H54 (cell line): Measurements from ENCODE around the gene HIPK2.

Source experiments
- DNase-seq: peaks from one replicate; pipeline ENCODE4 v3.0.0; 2011; ENCODE audit warnings: low spot score, mixed read lengths; ENCODE audit not compliant: insufficient read length
- FAIRE-seq: peaks from 3 replicates; lab custom pipeline; 2011; peaks lifted over from hg19 to GRCh38; lab: Jason Lieb, UNC
- POLR2A ChIP-seq: IDR thresholded peaks from 2 replicates; pipeline ENCODE4 v1.6.1; 2011; ENCODE audit warnings: low read depth, mild to moderate bottlenecking, low read length

Gene HIPK2

GRCh38 chr7:139773371-139773770 is 4.4 kb downstream of the HIPK2 start:
- FAIRE-seq = no peak
- no peak for TF ChIP-seq POLR2A
- DNase-seq = no peak

GRCh38 chr7:139772873-139773272 is 4.9 kb downstream of the HIPK2 start:
- no peak for TF ChIP-seq POLR2A
- DNase-seq (no peak), FAIRE-seq (no peak)

DNA sequence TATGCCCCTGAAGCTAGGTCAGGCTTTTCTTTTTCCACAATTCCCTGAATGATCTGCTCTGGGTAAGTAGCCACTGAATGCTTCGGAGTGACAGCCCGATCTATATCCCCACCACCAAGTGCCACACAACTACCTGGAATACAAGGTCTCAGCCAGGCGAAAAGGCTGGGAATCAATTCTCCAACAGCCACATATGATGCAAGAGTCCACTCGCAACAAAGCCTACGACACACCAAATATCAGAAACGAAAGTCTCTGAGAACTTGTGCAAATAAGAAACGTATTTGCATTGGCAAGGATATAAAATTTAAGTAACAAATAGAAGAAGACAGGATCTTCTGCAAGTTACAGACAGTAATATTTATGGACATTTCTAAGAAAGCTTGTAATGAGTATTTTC is 5.7 kb downstream of the HIPK2 start:
- DNase-seq (no peak), FAIRE-seq (no peak)
- TF ChIP-seq POLR2A = no peak

- DNase-seq = peak; percentile 82
- no peak for FAIRE-seq
- no peak for TF ChIP-seq POLR2A
Observed at GRCh38 chr7:139771001-139771956, 6.5 kb downstream of the HIPK2 start.

- TF ChIP-seq POLR2A = no peak
- no peak for FAIRE-seq
- no peak for DNase-seq
Observed at GRCh38 chr7:139769761-139770160, 8.0 kb downstream of the HIPK2 start.

DNA sequence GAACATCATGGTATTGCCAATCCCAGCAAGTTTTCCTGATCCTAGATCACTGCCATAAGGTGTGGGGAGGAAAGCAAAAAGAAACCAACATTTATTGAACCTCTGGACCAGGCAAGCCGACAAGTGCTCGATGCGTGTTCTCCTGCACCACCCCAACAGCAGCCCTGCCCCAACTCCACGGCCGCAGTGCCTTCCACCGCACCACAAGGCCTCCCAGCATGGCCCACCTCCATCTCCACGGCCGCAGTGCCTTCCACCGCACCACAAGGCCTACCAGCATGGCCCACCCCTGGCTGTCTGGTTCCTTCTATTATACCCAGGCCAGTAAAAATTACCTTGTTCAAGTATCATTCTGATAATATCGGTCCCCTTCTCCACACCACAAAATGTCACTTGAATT is 8.7 kb downstream of the HIPK2 start:
- no peak for TF ChIP-seq POLR2A
- DNase-seq (no peak), FAIRE-seq (no peak)

DNA sequence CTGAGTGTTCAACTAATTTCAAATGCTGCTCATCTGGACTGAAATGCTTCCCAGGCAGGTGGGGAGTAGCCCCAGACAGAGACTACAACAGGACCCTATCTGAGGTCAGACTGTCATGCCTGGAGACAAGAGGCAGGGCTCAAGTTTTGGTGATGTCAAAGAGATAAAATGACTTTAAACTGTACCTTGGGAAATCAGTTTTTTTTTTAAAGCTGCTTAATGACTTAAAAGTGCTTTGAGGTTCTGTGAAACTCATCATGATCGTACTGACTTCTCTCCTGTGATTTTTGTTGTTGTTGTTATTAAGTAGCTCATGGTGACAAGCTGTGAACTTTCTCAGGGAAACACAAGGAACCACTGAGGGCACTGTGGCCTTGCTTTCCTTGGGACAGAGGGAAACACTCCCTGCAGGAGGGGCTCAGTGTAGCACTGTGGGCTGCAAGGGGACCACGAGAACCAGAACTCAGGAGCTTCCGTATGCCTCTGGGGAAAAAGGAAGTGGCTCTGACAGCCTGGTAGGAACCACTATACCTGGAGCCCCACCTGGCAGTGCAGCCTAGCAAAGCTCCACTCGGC is 9.5 kb downstream of the HIPK2 start:
- no peak for TF ChIP-seq POLR2A
- FAIRE-seq (no peak), DNase-seq (no peak)

GRCh38 chr7:139767561-139767982 is 10.2 kb downstream of the HIPK2 start:
- DNase-seq = no peak
- TF ChIP-seq POLR2A = no peak
- FAIRE-seq = no peak

DNA sequence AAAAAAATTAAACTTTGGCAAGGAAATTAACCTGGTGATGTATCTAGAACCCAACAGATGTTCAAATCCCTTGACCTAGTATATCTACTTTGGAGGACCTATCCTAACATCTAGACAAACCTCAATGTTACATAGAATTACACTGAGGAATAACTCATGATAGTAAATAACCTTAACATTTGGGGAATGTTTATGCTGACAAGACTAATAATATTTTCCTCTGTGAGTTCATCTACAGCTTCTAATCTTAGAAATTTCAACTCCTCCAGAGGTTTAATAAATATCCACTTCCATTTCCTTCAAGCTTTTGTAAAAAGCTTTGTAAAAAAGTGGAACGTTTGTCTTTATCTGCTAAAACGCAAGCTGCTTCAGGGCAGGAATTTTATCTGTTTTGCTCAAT is 12.7 kb downstream of the HIPK2 start:
- FAIRE-seq (no peak), DNase-seq (no peak)
- TF ChIP-seq POLR2A = no peak

GRCh38 chr7:139763330-139763729 is 14.5 kb downstream of the HIPK2 start:
- no peak for FAIRE-seq
- DNase-seq = no peak
- TF ChIP-seq POLR2A = no peak

DNA sequence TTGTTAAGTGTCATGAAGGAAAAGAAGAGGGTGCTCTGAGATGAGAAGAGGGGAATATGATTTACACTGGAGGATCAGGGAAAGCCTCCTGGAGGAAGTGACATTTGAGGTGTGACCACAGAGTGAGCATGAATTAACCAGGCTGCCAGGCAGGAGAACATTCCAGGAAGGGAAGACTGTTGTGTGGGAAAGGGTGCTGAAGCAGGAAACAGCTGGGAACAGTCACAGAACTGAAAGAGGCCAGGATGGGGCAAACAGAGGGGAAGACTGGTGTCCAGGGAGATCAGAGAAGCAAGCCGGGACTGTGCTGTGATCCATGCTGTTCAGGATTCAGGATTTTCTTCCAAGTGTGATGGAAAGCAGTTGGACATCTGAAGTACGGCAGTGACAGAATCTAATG is 14.9 kb downstream of the HIPK2 start:
- FAIRE-seq = no peak
- no peak for DNase-seq
- no peak for TF ChIP-seq POLR2A

- no peak for TF ChIP-seq POLR2A
- FAIRE-seq (no peak), DNase-seq (no peak)
Observed at GRCh38 chr7:139758388-139758787, 19.4 kb downstream of the HIPK2 start.

GRCh38 chr7:139757968-139758367 is 19.8 kb downstream of the HIPK2 start:
- DNase-seq (no peak), FAIRE-seq (no peak)
- TF ChIP-seq POLR2A = no peak

- TF ChIP-seq POLR2A = no peak
- FAIRE-seq (no peak), DNase-seq (no peak)
Observed at GRCh38 chr7:139753693-139754111, 24.1 kb downstream of the HIPK2 start.
